HEK293T (cell line): Measurements from ENCODE around the gene ELF4.

ENCODE experiments used
- CTCF ChIA-PET: fragments of 350-600 bp; formaldehyde crosslinking; extraction: SDS; loops from one replicate; lab custom pipeline; 2021; ENCODE audit warnings: antibody characterized with exemption, inconsistent platforms; lab: Yijun Ruan, JAX
- POLR2A ChIA-PET: fragments of 350-600 bp; formaldehyde crosslinking; extraction: SDS; loops from one replicate; lab custom pipeline; 2020; ENCODE audit warnings: antibody characterized with exemption, inconsistent platforms; lab: Yijun Ruan, JAX
- DNase-seq: peaks from one replicate; pipeline ENCODE4 v3.0.0; 2012; ENCODE audit warnings: mixed read lengths; ENCODE audit errors: extremely low spot score
- ARNT ChIP-seq: fragments of 450-650 bp; IDR thresholded peaks from 2 replicates; pipeline ENCODE4 v1.6.1; 2017; ENCODE audit warnings: mild to moderate bottlenecking
- BHLHE40 ChIP-seq: fragments of 450-650 bp; IDR thresholded peaks from 2 replicates; pipeline ENCODE4 v1.6.1; 2016; ENCODE audit warnings: mild to moderate bottlenecking, moderate library complexity, borderline replicate concordance
- CTBP1 ChIP-seq: fragments of 450-650 bp; IDR thresholded peaks from 2 replicates; pipeline ENCODE4 v1.6.1; 2016; ENCODE audit warnings: borderline replicate concordance
- ELF4 ChIP-seq: fragments of 450-650 bp; IDR thresholded peaks from 2 replicates; pipeline ENCODE4 v1.6.1; 2017; ENCODE audit warnings: antibody characterized with exemption
- FOXA1 ChIP-seq: fragments of 450-650 bp; IDR thresholded peaks from 2 replicates; pipeline ENCODE4 v1.6.1; 2016; ENCODE audit warnings: mild to moderate bottlenecking
- FOXK2 ChIP-seq: fragments of 450-650 bp; IDR thresholded peaks from 2 replicates; pipeline ENCODE4 v1.6.1; 2016; ENCODE audit warnings: mild to moderate bottlenecking
- FOXM1 ChIP-seq: fragments of 450-650 bp; IDR thresholded peaks from 2 replicates; pipeline ENCODE4 v1.6.1; 2017; ENCODE audit warnings: mild to moderate bottlenecking, borderline replicate concordance
- HDGF ChIP-seq: fragments of 450-650 bp; IDR thresholded peaks from 2 replicates; pipeline ENCODE4 v1.6.1; 2017; ENCODE audit warnings: antibody characterized with exemption, borderline replicate concordance
- L3MBTL2 ChIP-seq: fragments of 450-650 bp; conservative IDR thresholded peaks from 2 replicates; pipeline ENCODE4 v1.6.1; 2016; ENCODE audit warnings: mild to moderate bottlenecking
- LEF1 ChIP-seq: fragments of 450-650 bp; IDR thresholded peaks from 2 replicates; pipeline ENCODE4 v1.6.1; 2017; ENCODE audit warnings: mild to moderate bottlenecking, borderline replicate concordance
- NFRKB ChIP-seq: fragments of 450-650 bp; IDR thresholded peaks from 2 replicates; pipeline ENCODE4 v1.6.1; 2016; ENCODE audit warnings: mild to moderate bottlenecking, moderate library complexity
- SP1 ChIP-seq: fragments of 450-650 bp; IDR thresholded peaks from 2 replicates; pipeline ENCODE4 v1.6.1; 2017
- SUZ12 ChIP-seq: fragments of 450-650 bp; IDR thresholded peaks from 2 replicates; pipeline ENCODE4 v1.6.1; 2016; ENCODE audit warnings: mild to moderate bottlenecking
- TARDBP ChIP-seq: fragments of 450-650 bp; IDR thresholded peaks from 2 replicates; pipeline ENCODE4 v1.6.1; 2016
- ZNF384 ChIP-seq: fragments of 450-650 bp; IDR thresholded peaks from 2 replicates; pipeline ENCODE4 v1.6.1; 2016
- TF ChIP-seq, protein P1 (sequence below): fragments of 450-650 bp; IDR thresholded peaks from 2 replicates; pipeline ENCODE4 v1.6.1; 2016

The ELF4 gene

DNA sequence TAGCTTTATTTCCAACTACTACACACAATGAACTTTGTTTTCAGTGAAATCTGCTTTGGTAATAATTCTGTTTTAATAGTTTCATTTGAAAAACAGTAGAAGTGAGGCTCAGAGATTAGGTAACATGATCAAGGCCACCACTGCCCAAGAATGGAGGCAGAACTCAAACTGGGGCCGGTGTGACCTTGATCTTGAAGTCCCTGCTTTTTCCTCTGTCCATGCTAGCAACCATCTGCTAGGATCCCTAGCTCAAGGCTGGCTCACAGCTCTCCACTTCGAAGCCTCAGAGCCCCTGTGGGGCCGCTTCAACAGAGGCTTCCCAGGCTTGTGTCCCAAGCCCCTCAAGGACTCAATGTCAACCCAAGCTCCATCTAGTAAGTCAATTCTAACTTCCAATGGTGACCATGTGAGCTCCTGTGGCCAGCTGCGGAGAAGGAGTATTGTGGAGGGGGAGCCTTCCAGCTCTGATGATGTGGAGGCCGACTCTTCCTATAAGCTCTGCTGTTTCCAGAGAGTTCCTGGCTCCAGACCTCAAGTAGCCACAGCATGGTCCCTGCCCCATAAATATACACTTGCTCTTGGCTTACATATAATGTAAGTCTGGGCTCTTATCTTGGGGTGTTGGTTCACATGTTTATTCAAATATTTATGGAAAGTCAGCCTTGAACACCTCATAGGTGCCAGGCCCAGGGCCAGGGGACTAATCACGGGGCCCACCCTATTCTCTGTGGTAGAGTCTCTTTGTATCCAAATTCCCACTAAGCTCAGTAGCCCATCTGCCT is 14.9 kb downstream of the ELF4 start:
- DNase-seq, result no peak
- ChIA-PET POLR2A (no interaction called here), CTCF (interaction anchor here (0.7 to 1.5 kb wide), 4 partner anchors 10 to 489 kb away, joined by 3 to 7 read pairs (median 3); no protein-coding TSS in a partner anchor)
- TF ChIP-seq, protein P1, sequence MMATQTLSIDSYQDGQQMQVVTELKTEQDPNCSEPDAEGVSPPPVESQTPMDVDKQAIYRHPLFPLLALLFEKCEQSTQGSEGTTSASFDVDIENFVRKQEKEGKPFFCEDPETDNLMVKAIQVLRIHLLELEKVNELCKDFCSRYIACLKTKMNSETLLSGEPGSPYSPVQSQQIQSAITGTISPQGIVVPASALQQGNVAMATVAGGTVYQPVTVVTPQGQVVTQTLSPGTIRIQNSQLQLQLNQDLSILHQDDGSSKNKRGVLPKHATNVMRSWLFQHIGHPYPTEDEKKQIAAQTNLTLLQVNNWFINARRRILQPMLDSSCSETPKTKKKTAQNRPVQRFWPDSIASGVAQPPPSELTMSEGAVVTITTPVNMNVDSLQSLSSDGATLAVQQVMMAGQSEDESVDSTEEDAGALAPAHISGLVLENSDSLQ, result no peak
- TF ChIP-seq SP1 (no peak), FOXA1 (no peak), L3MBTL2 (no peak), TARDBP (no peak), ELF4 (no peak)

DNA sequence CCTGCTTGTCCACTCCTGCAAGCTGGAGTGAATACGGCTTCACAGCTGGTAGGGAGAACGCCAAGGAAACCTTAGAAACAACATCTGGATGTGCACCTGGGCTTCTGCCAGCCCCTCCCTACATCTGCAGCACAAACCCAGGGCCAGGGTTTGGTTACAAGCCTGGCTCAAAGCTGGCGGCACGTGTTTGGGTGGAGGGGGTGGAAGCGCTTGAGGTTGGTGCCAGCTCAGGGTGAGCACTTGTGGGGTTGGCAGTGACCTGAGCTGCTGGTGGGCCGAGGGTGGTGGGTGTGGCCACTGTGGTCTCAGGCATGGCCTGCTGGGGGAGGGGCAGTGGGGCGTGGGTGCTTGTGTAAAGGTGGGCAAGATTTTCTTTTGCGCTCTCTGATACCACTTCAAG is 15.6 kb downstream of the ELF4 start:
- no peak for DNase-seq
- TF ChIP-seq, protein P1, result no peak
- TF ChIP-seq SP1 (no peak), FOXM1 (no peak), HDGF (no peak), ZNF384 (no peak), TARDBP (no peak), FOXA1 (no peak), ARNT (no peak), NFRKB (no peak), CTBP1 (no peak), BHLHE40 (no peak), SUZ12 (no peak), ELF4 (no peak), FOXK2 (no peak), L3MBTL2 (no peak), LEF1 (no peak)
- POLR2A ChIA-PET, result no interaction called here
- CTCF ChIA-PET, result interaction anchor here (1.1 to 1.5 kb wide), 2 partner anchors 9 to 15 kb away, joined by 3 read pairs; no protein-coding TSS in a partner anchor

DNA sequence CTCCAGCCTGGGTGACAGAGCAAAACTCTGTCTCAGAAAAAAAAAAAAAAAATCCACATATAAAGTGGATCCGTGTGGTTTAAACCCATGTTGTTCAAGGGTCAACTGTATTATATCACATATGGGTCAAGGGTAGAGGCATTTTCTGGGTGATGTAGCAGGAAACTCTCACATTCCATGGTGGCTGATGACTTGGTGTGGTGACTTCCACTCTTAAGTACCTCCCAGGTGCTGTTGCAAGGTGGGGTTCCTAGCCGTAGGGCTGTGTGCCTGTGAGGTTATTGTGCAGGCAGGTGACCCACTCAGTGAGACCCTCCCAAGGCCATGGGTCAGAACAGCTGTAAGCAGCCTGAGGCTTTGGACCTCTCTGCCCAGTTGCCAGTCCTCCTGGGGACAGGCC is 17.0 kb downstream of the ELF4 start:
- no peak for DNase-seq
- ChIA-PET POLR2A (no interaction called here), CTCF (no interaction called here)
- TF ChIP-seq BHLHE40 (no peak), TARDBP (no peak), LEF1 (no peak), ZNF384 (no peak), ARNT (no peak), SUZ12 (no peak), FOXM1 (no peak)

DNA sequence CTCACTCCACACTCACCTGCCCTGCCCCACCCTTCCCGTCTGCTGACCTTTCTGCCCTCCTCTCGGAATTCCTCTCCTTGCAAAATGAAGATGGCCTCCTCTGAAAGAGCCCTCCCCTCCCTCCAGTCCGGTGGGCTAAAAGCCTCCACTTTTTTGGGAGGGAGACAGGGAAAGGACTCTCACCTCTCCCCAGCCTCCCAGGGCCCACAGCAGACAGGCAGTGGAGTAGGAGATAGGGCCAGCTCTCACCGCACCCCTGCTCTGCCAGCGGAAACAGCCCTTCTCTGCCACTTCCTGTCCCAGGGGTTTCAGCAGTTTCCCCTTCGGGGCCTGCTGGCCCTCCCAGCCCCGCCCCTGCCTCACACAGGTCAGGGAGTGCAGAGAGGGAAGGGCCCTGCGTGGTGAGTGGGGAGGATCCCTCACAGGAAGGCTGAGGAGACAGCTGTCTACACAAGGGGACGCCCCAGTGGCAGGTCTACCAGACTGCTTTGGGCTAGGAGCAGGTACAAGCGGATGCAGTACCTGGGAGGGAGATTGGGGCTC is 18.2 kb downstream of the ELF4 start:
- no peak for TF ChIP-seq ARNT
- TF ChIP-seq FOXA1, result no peak
- TF ChIP-seq LEF1, result no peak
- no peak for TF ChIP-seq SUZ12
- TF ChIP-seq, protein P1, result no peak
- no peak for TF ChIP-seq CTBP1
- no peak for TF ChIP-seq L3MBTL2
- no peak for TF ChIP-seq ELF4
- no peak for TF ChIP-seq FOXK2
- TF ChIP-seq SP1, result no peak
- no peak for TF ChIP-seq FOXM1
- TF ChIP-seq BHLHE40, result no peak
- TF ChIP-seq TARDBP, result no peak
- TF ChIP-seq ZNF384, result no peak
- no peak for TF ChIP-seq HDGF
- TF ChIP-seq NFRKB, result no peak
- DNase-seq, result no peak
- ChIA-PET POLR2A (no interaction called here), CTCF (no interaction called here)

DNA sequence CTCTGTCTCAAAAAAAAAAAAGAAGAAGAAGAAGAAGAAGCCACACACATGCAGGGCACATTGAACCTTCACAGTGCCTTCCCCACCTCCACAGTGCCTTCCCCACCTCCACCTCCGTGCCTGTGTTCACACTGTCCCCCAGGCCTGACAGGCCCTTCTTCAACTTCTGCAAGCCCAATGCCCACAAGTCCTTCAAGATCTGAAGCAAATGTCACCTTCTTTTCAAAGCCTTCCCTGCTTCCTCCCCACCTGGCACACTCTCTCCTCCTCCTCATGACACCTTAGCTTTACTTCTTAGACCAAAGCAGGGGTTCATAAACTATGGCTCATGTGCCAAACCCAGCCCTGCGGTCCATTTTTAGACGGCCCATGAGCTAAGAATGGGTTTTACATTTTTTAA is 19.9 kb downstream of the ELF4 start:
- POLR2A ChIA-PET, result no interaction called here
- CTCF ChIA-PET, result no interaction called here
- DNase-seq, result no peak
- TF ChIP-seq HDGF, result no peak
- no peak for TF ChIP-seq BHLHE40
- no peak for TF ChIP-seq CTBP1
- TF ChIP-seq L3MBTL2, result no peak
- TF ChIP-seq ARNT, result no peak
- no peak for TF ChIP-seq FOXK2
- TF ChIP-seq, protein P1, result no peak
